Large intestine (tissue), 3 donors: Measurements from ENCODE around the gene C12orf60. TPM values are rescaled to one million over a fixed set of nuclear protein-coding genes. Genes with fewer than 3 reads are reported as not detected.

Experiments
- DNase-seq, 2 donors: peaks; one replicate each; pipeline versions ENCODE4 v3.0.0 to v3.0.0-alpha.2; 2013
- H3K27ac ChIP-seq: one replicate; pipeline ENCODE4 v1.5.1; 2013; ENCODE audit warnings: low read length
- H3K27me3 ChIP-seq: 2 replicates; pipeline ENCODE4 v1.6.1; 2013; ENCODE audit warnings: low read length; ENCODE audit not compliant: control insufficient read depth, insufficient read depth
- H3K36me3 ChIP-seq: 2 replicates; pipeline ENCODE4 v1.6.1; 2013; ENCODE audit warnings: low read length; ENCODE audit not compliant: control insufficient read depth, insufficient read depth
- H3K4me1 ChIP-seq: one replicate; pipeline ENCODE4 v1.6.1; 2013; ENCODE audit warnings: low read length; ENCODE audit not compliant: control insufficient read depth, insufficient read depth
- H3K4me3 ChIP-seq: one replicate; pipeline ENCODE4 v1.5.1; 2013; ENCODE audit warnings: low read length
- H3K9me3 ChIP-seq: one replicate; pipeline ENCODE4 v1.6.1; 2013; ENCODE audit warnings: mild to moderate bottlenecking, low read depth, low read length, moderate library complexity; ENCODE audit not compliant: control insufficient read depth
- WGBS: methylation state at CpG from one replicate; pipeline ENCODE4 v1.1.5; 2013; ENCODE audit warnings: low lambda C conversion rate; ENCODE audit not compliant: insufficient coverage; 5-methylcytosine and 5-hydroxymethylcytosine counted together
- polyA plus RNA-seq: library from polyadenylated mRNA; unstranded; fragments of 120-200 nt; gene quantifications from one replicate; pipeline ENCODE4 v1.2.1, GENCODE V29; 2013

The C12orf60 gene
- polyA plus RNA-seq, 1 donor = 1.8 TPM

GRCh38 chr12:14871247-14871646 lies 67.8 kb downstream of the C12orf60 start:
- Histone ChIP-seq H3K27ac (no peak overlapping the region), H3K27me3 (no peaks in the 10 kb centered on the region), H3K9me3 (no peaks in the 10 kb centered on the region), H3K36me3 (no peaks in the 10 kb centered on the region), H3K4me1 (no peaks in the 10 kb centered on the region), H3K4me3 (no peak overlapping the region)
- no CpG with 5 or more reads among the region's 1 CpG for WGBS
- DNase-seq = no peak

- Histone ChIP-seq H3K4me3 (no peak overlapping the region), H3K9me3 (no peaks in the 10 kb centered on the region), H3K27ac (no peak overlapping the region), H3K27me3 (no peaks in the 10 kb centered on the region), H3K4me1 (no peaks in the 10 kb centered on the region), H3K36me3 (no peaks in the 10 kb centered on the region)
- DNase-seq = no peak
- WGBS = 100% methylated on average over 1 of the region's 1 CpG
Observed at GRCh38 chr12:14871886-14872285, 68.4 kb downstream of the C12orf60 start.

- H3K27me3 ChIP-seq = no peaks in the 10 kb centered on the region
- no peaks in the 10 kb centered on the region for H3K36me3 ChIP-seq
- WGBS = 57% methylated on average over 1 of the region's 1 CpG
- H3K4me3 ChIP-seq = no peak overlapping the region
- H3K4me1 ChIP-seq = no peaks in the 10 kb centered on the region
- no peak for DNase-seq
- H3K27ac ChIP-seq = no peak overlapping the region
- no peaks in the 10 kb centered on the region for H3K9me3 ChIP-seq
Observed at GRCh38 chr12:14873440-14874185, 70.1 kb downstream of the C12orf60 start.

Other genes starting within 250 kb of the C12orf60 start
- gene PLBD1, start 235.8 kb upstream of the C12orf60 start, polyA plus RNA-seq = 37.9 TPM
- gene GUCY2C, start 107.1 kb upstream of the C12orf60 start, polyA plus RNA-seq = 126 TPM
- 45.6 TPM for gene WBP11, start 192 bp upstream of the C12orf60 start, polyA plus RNA-seq
- gene SMCO3, start 10.5 kb downstream of the C12orf60 start, polyA plus RNA-seq = 0.30 TPM
- gene ART4, start 39.9 kb downstream of the C12orf60 start, polyA plus RNA-seq = 6.3 TPM
- gene MGP, start 82.2 kb downstream of the C12orf60 start, polyA plus RNA-seq = 152 TPM
- gene ERP27, start 134.9 kb downstream of the C12orf60 start, polyA plus RNA-seq = 33.3 TPM
- 53.2 TPM for gene ARHGDIB, start 157.9 kb downstream of the C12orf60 start, polyA plus RNA-seq
- gene PDE6H, start 169.4 kb downstream of the C12orf60 start, polyA plus RNA-seq = not detected